SU-DHL-6 (cell line): ENCODE data around the gene MAP4K5.

Experiments used
- CTCF ChIP-seq: fragments of 200-600 bp; sonication (generic); IDR thresholded peaks from one replicate; pipeline ENCODE4 v1.5.1; 2017; ENCODE audit warnings: antibody characterized with exemption, mild to moderate bottlenecking, low read length, moderate library complexity; ENCODE audit not compliant: insufficient read depth, poor library complexity, severe bottlenecking
- EZH2phosphoT487 ChIP-seq: fragments of 200-600 bp; sonication (generic), shearing (Covaris generic); conservative IDR thresholded peaks from 2 replicates; pipeline ENCODE4 v1.6.1; 2018; ENCODE audit warnings: mild to moderate bottlenecking, antibody characterized with exemption, low read length, moderate library complexity, mixed read lengths

- TF ChIP-seq CTCF (no peak), EZH2phosphoT487 (no peak)
These were observed 142.5 kb downstream of the MAP4K5 start for GRCh38 chr14:50389668-50390441.
